Measurements from ENCODE around the gene NCKAP1. TPM values are rescaled to one million over a fixed set of nuclear protein-coding genes. Genes with fewer than 3 reads are reported as not detected.
A peak's percentile ranks its signal among the peaks of the same experiment; 100 is the strongest.
"Not testable (repeated sequence)": the region's sequence is repeated elsewhere in the genome, so short reads cannot be mapped to it uniquely, and the experiment has no call there.

NCKAP1 gene
- total RNA-seq, 4 donors from 2014 or later = 94.5 to 146 (median 116) TPM

DNA sequence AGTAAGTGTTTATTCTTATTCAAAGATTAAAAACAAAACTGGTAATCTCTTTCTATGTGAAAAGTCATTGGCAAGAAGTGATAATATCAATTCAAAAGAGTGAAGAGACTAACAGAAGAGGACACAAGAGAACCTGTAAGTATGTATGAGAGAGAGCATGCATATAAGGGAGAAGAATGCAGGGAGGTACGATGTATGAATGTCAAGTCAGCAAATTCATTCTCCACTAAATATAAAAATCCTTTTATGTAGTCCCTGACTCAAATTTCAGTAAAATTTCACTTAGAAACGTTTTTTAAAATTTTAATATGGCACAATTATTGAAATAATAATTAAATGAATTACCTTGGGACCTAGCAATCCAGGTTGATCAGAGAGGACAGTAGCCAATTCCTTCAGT is 55.3 kb downstream of the NCKAP1 start:
- DNase-seq (ENCODE audit: low spot score in 2 of 2) = no peak
- Histone ChIP-seq H3K27ac (no peak overlapping the region), H3K4me1 (no peaks in the 10 kb centered on the region), H3K9me3 (no peaks in the 10 kb centered on the region), H3K4me3 (no peak overlapping the region), H3K27me3 (no peaks in the 10 kb centered on the region), H3K36me3 (peaks cover 68% of the 10 kb centered on the region)
- WGBS = 51% methylated on average over 2 of the region's 2 CpGs
- TF ChIP-seq, protein P1, sequence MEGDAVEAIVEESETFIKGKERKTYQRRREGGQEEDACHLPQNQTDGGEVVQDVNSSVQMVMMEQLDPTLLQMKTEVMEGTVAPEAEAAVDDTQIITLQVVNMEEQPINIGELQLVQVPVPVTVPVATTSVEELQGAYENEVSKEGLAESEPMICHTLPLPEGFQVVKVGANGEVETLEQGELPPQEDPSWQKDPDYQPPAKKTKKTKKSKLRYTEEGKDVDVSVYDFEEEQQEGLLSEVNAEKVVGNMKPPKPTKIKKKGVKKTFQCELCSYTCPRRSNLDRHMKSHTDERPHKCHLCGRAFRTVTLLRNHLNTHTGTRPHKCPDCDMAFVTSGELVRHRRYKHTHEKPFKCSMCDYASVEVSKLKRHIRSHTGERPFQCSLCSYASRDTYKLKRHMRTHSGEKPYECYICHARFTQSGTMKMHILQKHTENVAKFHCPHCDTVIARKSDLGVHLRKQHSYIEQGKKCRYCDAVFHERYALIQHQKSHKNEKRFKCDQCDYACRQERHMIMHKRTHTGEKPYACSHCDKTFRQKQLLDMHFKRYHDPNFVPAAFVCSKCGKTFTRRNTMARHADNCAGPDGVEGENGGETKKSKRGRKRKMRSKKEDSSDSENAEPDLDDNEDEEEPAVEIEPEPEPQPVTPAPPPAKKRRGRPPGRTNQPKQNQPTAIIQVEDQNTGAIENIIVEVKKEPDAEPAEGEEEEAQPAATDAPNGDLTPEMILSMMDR (IDR thresholded peaks at IDR 0.05) = no peak
- no peak for TF ChIP-seq POLR2AphosphoS5 (IDR thresholded peaks at IDR 0.05)
- no peak for TF ChIP-seq EP300 (IDR thresholded peaks at IDR 0.05)
- TF ChIP-seq POLR2A (IDR thresholded peaks at IDR 0.05) = no peak

DNA sequence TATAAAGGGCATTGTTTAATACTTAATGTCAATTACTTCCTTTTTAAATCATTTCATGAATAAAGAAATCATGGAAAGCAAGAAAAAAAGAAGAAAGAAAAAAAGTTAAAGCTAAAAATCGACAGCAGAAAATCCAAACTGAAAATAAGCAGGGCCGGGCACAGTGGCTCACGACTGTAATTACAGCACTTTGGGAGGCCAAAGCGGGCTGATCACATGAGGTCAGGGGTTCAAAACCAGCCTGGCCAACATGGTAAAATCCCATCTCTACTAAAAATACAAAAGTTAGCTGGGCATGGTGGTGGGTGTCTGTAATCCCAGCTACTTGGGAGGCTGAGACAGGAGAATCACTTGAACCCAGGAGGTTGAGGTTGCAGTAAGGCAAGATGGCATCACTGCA is 56.8 kb downstream of the NCKAP1 start:
- not testable (repeated sequence) for DNase-seq (ENCODE audit: low spot score in 2 of 2); H3K27ac ChIP-seq; H3K9me3 ChIP-seq; H3K27me3 ChIP-seq; H3K4me1 ChIP-seq; H3K4me3 ChIP-seq
- 78% methylated on average over 4 of the region's 4 CpGs for WGBS
- peaks cover 76% of the 10 kb centered on the region for H3K36me3 ChIP-seq

DNA sequence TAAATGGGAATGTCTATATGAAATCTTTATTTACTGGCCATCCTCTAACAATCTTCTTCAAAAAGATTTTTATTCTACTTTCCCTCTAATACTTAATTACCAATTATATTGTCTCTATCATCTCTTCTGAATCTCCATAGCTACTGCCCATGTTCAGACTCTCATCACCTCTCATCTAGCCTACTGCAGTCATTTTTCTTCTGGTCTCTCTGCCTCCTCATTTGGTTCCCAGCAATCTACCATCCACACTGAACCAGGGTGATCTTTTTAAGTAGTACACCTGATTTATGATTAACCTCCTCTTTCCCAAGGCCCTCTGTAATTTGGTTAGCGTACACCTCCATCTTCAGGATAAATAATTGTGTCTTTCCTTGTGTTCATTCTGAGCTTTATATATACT is 57.6 kb downstream of the NCKAP1 start:
- 93% methylated on average over 1 of the region's 1 CpG for WGBS

DNA sequence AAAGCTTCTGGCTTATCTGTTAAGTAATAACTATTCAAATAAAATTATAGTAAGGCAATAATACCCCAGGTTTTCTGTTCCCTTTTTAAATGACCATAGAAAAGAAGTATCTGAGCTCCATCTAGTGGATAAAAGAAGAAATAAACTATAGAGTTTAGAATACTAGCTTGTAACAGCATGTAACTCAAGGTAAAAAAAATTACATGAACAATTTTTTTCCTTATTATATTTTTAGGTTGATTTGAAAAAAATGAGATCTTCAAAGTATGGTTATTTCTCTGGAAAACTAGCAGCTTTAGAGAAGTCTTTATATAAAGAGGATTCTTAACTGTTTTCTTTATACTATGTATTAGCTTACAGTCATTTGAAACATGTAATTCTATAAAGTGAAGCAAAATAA is 58.1 kb downstream of the NCKAP1 start:
- no peaks in the 10 kb centered on the region for H3K9me3 ChIP-seq
- no peak for DNase-seq (ENCODE audit: low spot score in 2 of 2)
- no peak overlapping the region for H3K27ac ChIP-seq
- peaks cover 76% of the 10 kb centered on the region for H3K36me3 ChIP-seq
- H3K4me3 ChIP-seq = no peak overlapping the region
- no peaks in the 10 kb centered on the region for H3K4me1 ChIP-seq
- no peak for TF ChIP-seq POLR2AphosphoS5 (IDR thresholded peaks at IDR 0.05)
- TF ChIP-seq, protein P1 (IDR thresholded peaks at IDR 0.05) = peak in 1 of 2 donors; percentile 27
- TF ChIP-seq POLR2A (IDR thresholded peaks at IDR 0.05) = no peak
- H3K27me3 ChIP-seq = no peaks in the 10 kb centered on the region

More for the DNA sequence above, 57.6 kb downstream of the NCKAP1 start:
- Histone ChIP-seq H3K9me3 (no peaks in the 10 kb centered on the region), H3K4me3 (no peak overlapping the region), H3K4me1 (no peaks in the 10 kb centered on the region), H3K27ac (no peak overlapping the region), H3K27me3 (no peaks in the 10 kb centered on the region), H3K36me3 (peaks cover 76% of the 10 kb centered on the region)
- no peak for DNase-seq (ENCODE audit: low spot score in 2 of 2)
- TF ChIP-seq EP300 (IDR thresholded peaks at IDR 0.05) (no peak), POLR2AphosphoS5 (IDR thresholded peaks at IDR 0.05) (no peak), POLR2A (IDR thresholded peaks at IDR 0.05) (no peak)
- TF ChIP-seq, protein P1 (IDR thresholded peaks at IDR 0.05) = no peak

DNA sequence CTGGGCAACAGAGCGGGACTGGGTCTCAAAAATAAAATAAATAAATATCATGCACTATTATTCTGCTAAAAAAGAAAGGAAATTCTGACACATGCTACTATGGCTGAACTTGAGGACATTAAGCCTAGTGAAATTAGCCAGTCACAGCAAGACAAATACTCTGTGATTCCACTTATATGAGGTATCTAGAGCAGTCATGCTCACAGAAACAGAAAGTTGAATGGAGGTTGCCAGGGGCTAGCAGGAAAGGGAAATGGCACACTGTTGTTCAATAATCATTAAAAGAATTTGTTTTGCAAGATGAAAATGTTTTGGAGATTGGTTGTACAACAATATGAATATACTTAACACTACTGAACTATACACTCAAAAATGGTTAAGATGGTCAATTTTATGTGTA is 60.8 kb downstream of the NCKAP1 start:
- TF ChIP-seq EP300 (IDR thresholded peaks at IDR 0.05) = no peak
- TF ChIP-seq, protein P1 (IDR thresholded peaks at IDR 0.05) = no peak
- TF ChIP-seq POLR2AphosphoS5 (IDR thresholded peaks at IDR 0.05) = no peak
- TF ChIP-seq POLR2A (IDR thresholded peaks at IDR 0.05) = no peak
- H3K27ac ChIP-seq = no peak overlapping the region
- no peak for DNase-seq (ENCODE audit: low spot score in 2 of 2)
- no peak overlapping the region for H3K4me3 ChIP-seq
- no peaks in the 10 kb centered on the region for H3K9me3 ChIP-seq
- no peaks in the 10 kb centered on the region for H3K4me1 ChIP-seq
- H3K27me3 ChIP-seq = no peaks in the 10 kb centered on the region
- peaks cover 57% of the 10 kb centered on the region for H3K36me3 ChIP-seq
- 96% methylated on average over 1 of the region's 1 CpG for WGBS

All from suprapubic skin (tissue), 4 donors.